ENCODE results near the gene MYCN.
"Not testable (repeated sequence)": the region's sequence is repeated elsewhere in the genome, so short reads cannot be mapped to it uniquely, and the experiment has no call there.

Gene MYCN

GRCh38 chr2:15908371-15908770 is 32.0 kb upstream of the MYCN start:
- DNase-seq, result no peak

DNA sequence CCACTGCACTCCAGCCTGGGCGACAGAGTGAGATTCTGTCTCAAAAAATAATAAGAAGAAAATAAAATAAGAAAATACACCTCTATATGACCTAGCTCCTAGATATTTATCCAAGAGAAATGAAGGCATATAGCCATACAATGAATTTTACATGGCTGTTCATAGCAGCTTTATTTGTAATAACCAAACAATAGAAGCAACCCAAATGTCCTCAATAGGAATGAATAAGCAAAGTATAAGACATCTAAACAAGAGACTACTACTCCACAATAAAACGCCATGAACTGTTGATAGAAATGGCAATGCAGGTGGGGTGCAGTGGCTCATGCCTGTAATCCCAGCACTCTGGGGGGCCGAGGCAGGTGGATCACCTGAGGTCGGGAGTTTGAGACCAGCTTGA is 31.2 kb upstream of the MYCN start:
- DNase-seq, result no peak

- DNase-seq, result no peak
Measured at GRCh38 chr2:15909736-15910135, 30.6 kb upstream of the MYCN start.

DNA sequence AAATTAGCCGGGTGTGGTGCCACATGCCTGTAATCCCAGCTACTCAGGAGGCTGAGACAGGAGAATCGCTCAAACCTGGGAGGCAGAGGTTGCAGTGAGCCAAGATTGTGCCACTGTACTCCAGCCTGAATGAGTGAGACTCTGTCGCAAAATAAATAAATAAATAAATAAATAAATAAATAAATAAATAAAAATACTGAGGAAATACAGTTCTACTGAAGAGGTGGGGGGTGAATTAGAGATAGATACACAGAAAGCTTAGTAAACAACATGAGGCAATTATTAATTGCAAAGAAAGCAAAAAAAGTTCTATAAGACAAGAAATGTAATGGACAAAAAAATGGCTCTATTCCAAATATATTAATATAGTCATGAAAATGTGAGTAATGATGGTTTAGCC is 29.1 kb upstream of the MYCN start:
- not testable (repeated sequence) for DNase-seq

GRCh38 chr2:15911686-15912085 is 28.7 kb upstream of the MYCN start:
- DNase-seq, result no peak

- DNase-seq, result no peak
Measured at GRCh38 chr2:15912203-15912602, 28.1 kb upstream of the MYCN start.

GRCh38 chr2:15913146-15913545 is 27.2 kb upstream of the MYCN start:
- no peak for DNase-seq

GRCh38 chr2:15914596-15915385 is 25.6 kb upstream of the MYCN start:
- peak; percentile 13 for DNase-seq

GRCh38 chr2:15915546-15915945 is 24.8 kb upstream of the MYCN start:
- DNase-seq, result not testable (repeated sequence)

GRCh38 chr2:15916336-15916735 is 24.0 kb upstream of the MYCN start:
- DNase-seq, result no peak

DNA sequence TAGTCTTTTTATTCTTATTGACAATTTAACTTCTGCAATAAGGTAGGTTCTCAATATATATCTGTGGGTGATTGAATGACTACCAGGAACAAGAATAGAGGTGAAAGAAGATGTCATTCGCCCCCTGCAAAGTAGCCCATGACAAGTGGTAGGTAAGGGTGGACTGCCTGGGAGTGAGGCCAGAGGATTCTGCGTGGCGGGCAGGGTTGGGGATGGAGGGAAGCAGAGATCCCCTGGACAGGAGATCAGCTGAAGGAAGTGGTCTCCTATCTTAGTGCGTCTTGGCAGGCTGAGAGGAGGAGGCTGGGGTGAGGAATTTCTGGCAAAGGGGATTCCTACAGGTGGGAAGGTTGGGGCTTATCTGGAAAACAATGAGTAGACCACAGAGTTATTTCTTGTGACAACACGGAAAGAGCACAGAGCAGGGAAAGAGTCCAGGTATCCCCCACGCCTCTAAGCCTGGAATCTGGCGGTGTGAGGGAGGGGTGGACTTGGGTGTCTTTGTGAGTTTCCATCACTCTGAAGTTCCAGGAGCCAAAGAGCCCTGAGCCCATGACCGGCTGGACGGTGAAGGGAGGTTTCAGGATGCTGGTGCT is 21.5 kb upstream of the MYCN start:
- DNase-seq, result no peak

GRCh38 chr2:15919716-15920434 is 20.5 kb upstream of the MYCN start:
- no peak for DNase-seq

DNA sequence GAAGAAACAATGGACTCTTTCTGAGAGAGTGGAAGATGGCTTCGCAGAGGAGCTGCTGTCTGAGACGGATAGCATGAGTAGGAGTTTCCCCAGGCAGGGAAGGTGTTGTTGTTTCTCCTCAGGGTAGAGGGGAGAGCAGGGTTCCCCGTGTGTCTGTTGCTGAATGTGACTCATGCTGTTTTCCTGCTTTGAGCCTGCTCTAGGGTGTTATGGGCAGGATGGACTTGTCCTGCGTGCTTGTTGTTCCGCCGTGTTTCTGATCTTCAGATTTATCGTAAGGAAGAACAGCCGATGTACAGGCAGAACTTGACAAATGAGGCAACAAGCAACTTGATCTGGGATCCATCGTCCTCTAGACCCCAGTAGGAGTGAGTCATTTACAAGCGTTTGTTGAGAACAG is 19.7 kb upstream of the MYCN start:
- DNase-seq, result no peak

GRCh38 chr2:15923597-15923996 is 16.8 kb upstream of the MYCN start:
- no peak for DNase-seq

- no peak for DNase-seq
Measured at GRCh38 chr2:15925819-15926218, 14.5 kb upstream of the MYCN start.

- DNase-seq, result no peak
Measured at GRCh38 chr2:15926252-15926651, 14.1 kb upstream of the MYCN start.

DNA sequence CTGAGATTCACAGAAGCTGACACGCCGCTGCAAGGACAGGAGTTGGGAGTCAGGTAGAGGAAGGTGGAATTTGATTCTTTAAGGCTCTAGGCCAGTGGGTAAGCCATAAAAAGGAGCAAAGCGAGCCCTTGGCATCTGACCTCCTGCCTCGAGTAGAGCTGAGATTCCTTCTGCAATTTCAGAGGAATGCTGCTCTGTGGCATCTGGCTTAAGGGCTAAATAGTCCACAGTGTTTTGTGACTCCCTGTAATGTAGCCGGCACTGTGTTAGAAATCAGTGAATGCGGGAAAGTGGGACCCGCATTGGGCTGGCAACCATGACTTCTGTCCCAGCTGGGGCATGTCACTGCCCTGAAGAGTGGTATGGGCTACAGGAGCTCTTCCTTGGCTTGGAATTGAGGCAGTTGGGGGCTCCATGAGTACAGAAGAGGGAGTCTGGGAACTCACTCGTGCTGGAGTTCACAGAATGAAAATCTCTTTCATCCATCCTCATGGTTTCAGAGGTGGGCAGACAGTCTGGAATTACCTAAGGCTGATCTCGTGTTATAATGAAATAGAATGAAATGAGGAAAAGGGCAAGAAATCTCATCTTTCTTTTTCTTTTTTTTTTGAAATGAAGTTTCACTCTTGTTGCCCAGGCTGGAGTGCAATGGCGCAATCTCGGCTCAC is 12.7 kb upstream of the MYCN start:
- no peak for DNase-seq

- DNase-seq, result not testable (repeated sequence)
Measured at GRCh38 chr2:15929008-15929407, 11.3 kb upstream of the MYCN start.

- no peak for DNase-seq
Measured at GRCh38 chr2:15929861-15930260, 10.5 kb upstream of the MYCN start.

DNA sequence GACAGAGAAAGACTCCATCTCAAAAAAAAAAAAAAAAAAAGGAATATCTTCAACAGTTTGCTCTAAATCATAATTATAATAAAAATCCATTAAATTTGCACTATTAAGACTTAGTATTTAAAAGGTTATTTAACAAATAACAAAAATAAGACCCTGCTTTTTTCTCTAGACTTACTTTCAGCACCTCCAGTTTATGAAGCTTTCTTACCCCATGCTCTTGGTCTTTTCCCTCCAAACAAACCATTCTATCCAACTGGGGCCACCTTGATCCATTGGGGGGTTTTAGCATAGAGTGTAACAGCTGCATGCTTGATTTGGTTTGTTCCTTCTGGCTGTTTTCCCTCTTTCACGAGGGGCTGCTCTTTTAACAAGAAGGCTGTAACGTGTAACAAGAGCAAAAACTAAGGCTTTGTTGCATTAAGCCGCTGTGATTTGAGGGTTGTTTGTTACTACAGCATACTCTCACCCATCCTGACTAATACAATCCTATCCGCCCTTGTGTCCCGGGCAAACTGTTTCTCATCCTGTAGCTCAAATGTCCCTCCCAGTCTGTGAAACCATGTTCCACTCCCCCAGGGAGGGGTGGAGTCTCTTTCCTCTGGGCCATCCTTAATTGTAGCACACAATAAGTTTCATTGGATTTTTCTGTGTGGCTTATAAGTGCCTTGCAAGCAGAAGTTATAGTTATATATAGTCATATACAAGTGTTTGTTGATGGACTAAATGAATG is 9.6 kb upstream of the MYCN start:
- no peak for DNase-seq

DNA sequence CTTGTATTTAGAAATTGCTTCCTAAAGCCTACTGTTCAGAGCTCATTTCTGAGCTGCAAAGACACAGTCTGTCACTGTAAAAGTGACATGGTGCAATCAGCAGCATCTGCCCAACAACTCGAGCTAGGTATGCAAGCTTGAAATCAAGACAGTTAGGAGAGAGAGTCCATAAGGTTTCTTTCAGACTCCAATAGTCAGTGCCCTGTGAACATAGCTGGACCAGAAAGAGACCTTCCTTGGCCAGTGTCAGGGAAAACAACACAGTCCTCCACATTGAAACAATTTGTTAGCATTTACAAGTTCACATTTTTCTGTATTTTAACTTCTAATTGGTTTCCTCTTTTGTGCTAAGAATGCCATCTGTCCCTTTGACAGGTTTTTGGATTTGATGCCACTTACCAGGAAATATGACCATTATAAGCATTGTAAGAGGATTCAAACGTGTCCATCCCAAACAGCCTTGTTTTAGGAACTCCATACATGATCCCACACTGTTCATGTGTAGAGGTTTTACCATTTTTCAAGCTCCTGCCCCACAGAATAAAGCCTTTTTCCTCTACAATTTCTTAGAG is 8.9 kb upstream of the MYCN start:
- no peak for DNase-seq

GRCh38 chr2:15931950-15932349 is 8.4 kb upstream of the MYCN start:
- DNase-seq, result no peak
